ENCODE data around the gene TMCO6.
"Not testable (repeated sequence)": the region's sequence is repeated elsewhere in the genome, so short reads cannot be mapped to it uniquely, and the experiment has no call there.

The TMCO6 gene

DNA sequence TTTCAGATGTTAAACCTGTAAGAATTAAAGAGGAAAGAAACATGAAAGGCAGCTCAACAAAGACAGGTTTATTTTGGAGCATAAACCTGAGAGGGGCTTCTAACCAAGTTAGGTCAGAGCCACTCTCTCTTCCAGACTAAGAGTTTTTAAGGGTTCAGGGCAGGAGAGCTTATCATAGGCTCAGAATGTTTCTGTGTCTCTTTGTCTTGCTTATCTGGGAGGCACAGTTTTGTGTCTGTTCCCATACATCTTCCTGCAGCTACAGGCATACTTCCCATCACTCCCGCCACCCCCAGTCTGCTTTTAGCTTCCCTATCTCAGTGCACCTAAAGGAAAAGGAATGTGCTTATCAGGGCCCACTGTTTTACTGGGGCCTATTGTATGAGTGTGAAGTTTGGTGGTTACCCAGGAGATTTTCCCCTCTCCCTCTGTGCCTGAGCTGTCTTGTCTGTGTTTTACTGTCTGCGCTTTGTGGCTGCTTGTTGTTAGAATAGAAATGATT, 28.2 kb upstream of the TMCO6 start:
- H3K9me3 Mint-ChIP-seq: no peaks in the 10 kb centered on the region
- H3K4me3 Mint-ChIP-seq: no peak overlapping the region
- H3K4me1 Mint-ChIP-seq: no peaks in the 10 kb centered on the region
- no peak overlapping the region for H3K27ac Mint-ChIP-seq
- ATAC-seq (no peak), DNase-seq (ENCODE audit: low spot score in 2 of 2) (no peak)
- no peaks in the 10 kb centered on the region for H3K36me3 Mint-ChIP-seq

DNA sequence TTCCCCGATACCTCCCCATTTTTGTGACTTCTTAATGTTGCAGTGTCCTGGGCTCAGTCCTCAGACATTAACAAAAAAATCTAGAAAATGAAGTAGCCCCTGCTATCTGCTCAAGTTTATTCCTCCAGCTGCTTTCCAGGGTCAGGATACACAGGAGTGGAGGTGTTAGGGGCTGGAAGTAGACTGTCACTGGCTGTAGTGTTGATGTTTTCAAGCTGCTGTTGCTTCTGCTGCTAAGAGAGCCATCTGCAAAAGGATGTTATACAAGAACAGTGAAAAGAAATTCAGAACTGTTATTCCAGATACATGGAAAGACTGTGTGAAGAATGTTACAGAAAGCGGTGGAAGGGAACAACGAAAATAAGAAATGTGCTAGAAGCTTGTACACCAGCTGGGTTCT, 16.9 kb upstream of the TMCO6 start:
- no peaks in the 10 kb centered on the region for H3K9me3 Mint-ChIP-seq
- H3K36me3 Mint-ChIP-seq: no peaks in the 10 kb centered on the region
- no peak overlapping the region for H3K4me3 Mint-ChIP-seq
- H3K27ac Mint-ChIP-seq: no peak overlapping the region
- no peak for ATAC-seq
- no peak for DNase-seq (ENCODE audit: low spot score in 2 of 2)
- H3K4me1 Mint-ChIP-seq: no peaks in the 10 kb centered on the region

DNA sequence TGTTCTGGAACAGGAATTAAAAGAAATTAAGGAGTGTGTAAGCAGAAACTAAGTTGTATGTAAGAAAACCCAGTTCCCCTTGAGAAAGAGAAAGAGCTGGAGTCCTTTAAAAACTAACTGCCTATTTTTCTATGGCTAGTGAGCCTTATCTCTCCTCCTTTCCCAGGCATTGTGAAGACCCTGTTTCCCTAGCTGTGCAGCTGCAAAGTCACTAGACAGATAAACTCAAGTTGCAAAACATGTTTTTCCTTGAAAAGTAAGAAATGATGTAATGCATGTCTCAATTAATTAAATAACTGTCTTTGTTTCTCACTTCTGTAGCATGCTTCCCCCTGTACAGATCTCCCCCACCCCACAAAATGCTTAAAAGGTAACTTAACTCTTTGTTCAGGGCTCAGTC, 16.2 kb upstream of the TMCO6 start:
- not testable (repeated sequence) for DNase-seq (ENCODE audit: low spot score in 2 of 2); H3K4me1 Mint-ChIP-seq; H3K9me3 Mint-ChIP-seq; H3K4me3 Mint-ChIP-seq; H3K27ac Mint-ChIP-seq; ATAC-seq; H3K36me3 Mint-ChIP-seq

DNA sequence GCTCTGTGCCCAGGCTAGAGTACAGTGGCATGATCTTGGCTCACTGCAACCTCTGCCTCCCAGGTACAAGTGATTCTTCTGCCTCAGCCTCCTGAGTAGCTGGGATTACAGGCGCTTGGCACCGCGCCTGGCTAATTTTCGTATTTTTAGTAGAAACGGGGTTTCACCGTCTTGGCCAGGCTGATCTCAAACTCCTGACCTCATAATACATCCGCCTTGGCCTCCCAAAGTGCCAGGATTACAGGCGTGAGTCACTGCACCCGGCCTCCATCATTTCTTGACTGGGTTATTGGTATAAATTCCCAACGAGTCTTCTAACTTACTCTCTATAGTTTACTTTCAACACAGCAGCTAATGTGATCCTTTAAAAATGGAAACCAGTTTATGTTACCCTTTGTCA, 14.4 kb upstream of the TMCO6 start:
- H3K4me3 Mint-ChIP-seq; H3K9me3 Mint-ChIP-seq; H3K36me3 Mint-ChIP-seq; DNase-seq (ENCODE audit: low spot score in 2 of 2); H3K4me1 Mint-ChIP-seq; H3K27ac Mint-ChIP-seq; ATAC-seq: not testable (repeated sequence)

DNA sequence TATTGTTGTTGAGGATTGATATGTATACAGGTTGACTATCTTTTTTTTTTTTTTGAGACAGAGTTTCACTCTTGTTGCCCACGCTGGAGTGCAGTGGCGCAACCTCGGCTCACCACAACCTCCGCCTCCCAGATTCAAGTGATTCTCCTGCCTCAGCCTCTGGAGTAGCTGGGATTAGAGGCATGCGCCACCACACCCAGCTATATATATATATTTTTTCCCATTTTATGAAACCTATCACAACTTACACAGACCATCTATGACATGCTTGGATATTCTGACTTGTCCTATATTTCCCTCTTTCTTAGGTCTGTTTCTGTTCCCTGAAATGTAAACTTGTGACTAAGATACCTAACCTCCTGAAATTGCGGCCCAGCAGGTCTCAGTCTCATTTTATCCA, 11.3 kb upstream of the TMCO6 start:
- no peaks in the 10 kb centered on the region for H3K36me3 Mint-ChIP-seq
- no peak for DNase-seq (ENCODE audit: low spot score in 2 of 2)
- H3K4me3 Mint-ChIP-seq: no peak overlapping the region
- no peak for ATAC-seq
- H3K27ac Mint-ChIP-seq: no peak overlapping the region
- peaks cover 21% of the 10 kb centered on the region for H3K4me1 Mint-ChIP-seq
- no peaks in the 10 kb centered on the region for H3K9me3 Mint-ChIP-seq

DNA sequence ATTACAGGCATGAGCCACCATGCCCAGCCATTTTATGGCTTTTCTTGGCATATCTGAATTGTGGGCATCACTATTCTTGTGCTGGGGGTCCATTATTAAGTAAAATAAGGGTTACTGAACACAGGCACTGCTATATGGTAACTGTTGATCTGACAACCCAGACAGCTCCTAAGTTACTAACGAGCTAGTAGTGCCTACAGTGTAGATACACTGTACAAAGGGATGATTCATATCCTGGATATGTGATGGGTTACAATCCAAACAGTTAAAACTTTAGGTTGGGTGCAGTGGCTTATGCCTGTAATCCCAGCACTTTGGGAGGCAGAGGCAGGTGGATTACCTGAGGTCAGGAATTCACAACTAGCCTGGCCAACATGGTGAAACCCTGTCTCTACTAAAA, 10.5 kb upstream of the TMCO6 start:
- no peak overlapping the region for H3K4me3 Mint-ChIP-seq
- no peaks in the 10 kb centered on the region for H3K36me3 Mint-ChIP-seq
- no peak overlapping the region for H3K27ac Mint-ChIP-seq
- peaks cover 29% of the 10 kb centered on the region for H3K4me1 Mint-ChIP-seq
- DNase-seq (ENCODE audit: low spot score in 2 of 2): no peak
- ATAC-seq: no peak
- no peaks in the 10 kb centered on the region for H3K9me3 Mint-ChIP-seq

DNA sequence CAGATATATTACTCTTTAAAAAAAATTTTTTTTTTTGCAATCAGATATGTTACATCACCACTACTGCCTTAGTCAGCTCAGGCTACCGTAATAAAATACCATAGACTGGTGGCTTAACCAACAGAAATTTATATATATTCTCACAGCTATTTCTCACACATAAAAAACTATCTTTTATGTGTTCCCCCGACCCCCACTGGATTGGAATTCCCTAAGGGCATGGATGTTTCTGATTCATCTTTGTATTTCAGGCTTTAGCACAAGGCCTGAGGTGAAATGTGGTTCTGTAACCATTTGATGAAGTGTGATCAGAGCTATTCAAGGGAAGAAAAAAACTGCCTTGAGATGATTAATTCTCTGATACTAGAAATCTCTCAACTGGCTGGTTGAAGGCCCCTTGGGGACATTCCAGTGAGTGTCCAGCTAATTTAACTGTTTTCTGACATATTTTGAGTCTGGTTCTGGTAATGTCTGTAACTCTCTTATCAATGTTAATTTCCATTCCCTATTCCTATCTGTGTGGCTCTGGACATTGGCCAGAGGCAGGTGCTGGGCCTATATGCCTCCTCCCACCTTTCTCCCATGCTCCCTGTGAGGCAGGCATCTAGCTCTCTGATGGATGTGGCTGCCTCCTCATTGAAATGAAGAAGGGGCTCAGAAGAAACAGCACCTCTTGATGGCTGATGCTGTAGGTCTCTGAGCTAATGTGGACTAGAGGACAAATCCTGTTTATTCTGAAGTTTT, 8.8 kb upstream of the TMCO6 start:
- peak overlapping the region; percentile 78 for H3K4me3 Mint-ChIP-seq
- peaks cover 34% of the 10 kb centered on the region for H3K4me1 Mint-ChIP-seq
- H3K36me3 Mint-ChIP-seq: no peaks in the 10 kb centered on the region

DNA sequence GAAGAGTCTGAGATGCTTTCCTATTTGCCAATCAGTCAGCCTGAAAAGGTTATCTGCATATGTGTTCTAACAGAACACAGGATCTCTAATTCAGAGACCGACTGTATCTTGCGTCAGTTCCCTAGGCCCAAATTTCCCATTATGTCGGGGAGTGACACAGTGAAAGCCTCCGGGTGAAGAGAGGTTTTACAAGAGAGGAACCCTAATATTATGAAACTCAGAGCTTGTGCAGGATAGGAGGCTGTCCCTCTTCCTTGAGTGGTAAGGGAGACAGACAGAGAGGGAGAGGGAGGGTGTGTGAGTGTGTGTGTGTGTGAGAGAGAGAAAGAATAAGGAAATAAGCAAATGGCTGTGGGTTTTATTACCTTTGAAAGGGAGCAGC, 8.2 kb upstream of the TMCO6 start:
- no peaks in the 10 kb centered on the region for H3K9me3 Mint-ChIP-seq
- ATAC-seq: no peak
- H3K4me1 Mint-ChIP-seq: peaks cover 37% of the 10 kb centered on the region
- no peak for DNase-seq (ENCODE audit: low spot score in 2 of 2)
- no peak overlapping the region for H3K27ac Mint-ChIP-seq
- H3K4me3 Mint-ChIP-seq: peak overlapping the region; percentile 78
- no peaks in the 10 kb centered on the region for H3K36me3 Mint-ChIP-seq

More for the DNA sequence above, 8.8 kb upstream of the TMCO6 start:
- DNase-seq (ENCODE audit: low spot score in 2 of 2) (no peak), ATAC-seq (no peak)
- Mint-ChIP-seq H3K9me3 (no peaks in the 10 kb centered on the region), H3K27ac (no peak overlapping the region)

DNA sequence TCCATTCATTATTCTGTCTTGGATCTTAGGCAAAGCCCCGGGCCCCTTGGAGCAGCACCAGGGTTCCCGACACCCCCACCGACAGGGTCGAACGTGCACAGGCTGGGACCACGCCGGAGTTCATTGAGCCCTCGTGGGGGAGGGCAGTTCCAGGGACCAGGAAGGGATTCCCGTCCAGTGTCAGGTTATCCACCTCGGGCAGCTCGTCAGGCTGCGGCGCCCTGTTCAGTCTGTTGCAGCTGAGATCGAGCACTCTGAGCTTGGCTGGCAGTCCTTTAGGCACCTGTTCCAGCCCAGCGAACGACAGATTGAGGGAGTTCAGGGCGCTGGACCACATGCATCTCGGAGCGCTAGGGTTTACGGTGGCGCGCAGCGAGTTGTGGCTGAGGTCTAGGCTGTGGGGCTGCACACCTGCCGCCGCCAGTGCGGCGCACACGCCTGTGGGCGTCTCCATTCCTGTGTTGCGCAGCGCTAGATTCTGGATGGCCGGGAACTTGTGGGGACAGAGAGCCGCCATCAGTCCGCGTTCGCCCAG, 7.4 kb upstream of the TMCO6 start:
- H3K4me1 Mint-ChIP-seq: peaks cover 37% of the 10 kb centered on the region
- H3K27ac Mint-ChIP-seq: no peak overlapping the region
- ATAC-seq: peak; percentile 38

DNA sequence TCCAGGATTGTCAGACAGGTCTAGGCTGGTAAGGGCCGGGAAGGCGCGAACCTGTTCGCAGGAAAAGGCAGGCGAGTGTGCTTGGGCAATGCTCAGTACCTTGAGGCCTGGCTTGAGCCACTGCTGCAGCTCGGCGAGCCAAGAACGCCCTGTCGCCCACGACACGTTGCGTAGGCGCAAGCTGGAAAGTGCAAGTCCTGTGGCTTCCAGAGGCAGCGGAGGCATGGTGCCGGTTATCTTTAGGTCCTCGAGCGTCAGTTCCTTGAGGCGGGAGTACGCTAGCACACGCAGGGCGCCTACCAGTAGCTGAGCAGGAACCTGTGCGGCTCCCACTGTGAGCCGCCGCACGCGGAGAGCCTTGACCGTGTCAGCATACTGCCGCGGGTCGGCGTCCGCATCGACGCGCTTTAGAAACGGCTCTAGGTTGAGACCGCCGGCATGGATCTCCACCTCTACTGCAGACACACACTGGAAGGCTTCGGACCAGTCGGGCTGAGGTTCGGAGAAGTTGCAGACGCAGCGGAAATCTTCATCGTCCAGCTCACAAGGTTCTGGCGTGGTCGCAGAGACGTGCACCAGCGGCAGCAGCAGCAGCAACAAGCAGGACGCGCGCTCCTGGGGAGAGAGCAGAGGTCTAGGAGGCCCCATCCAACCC, 6.8 kb upstream of the TMCO6 start:
- Mint-ChIP-seq H3K27ac (peak overlapping the region; percentile 30), H3K4me3 (peak overlapping the region; percentile 78), H3K36me3 (no peaks in the 10 kb centered on the region), H3K9me3 (no peaks in the 10 kb centered on the region), H3K4me1 (peaks cover 37% of the 10 kb centered on the region)
- ATAC-seq: peak; percentile 74
- DNase-seq (ENCODE audit: low spot score in 2 of 2): peak; percentile 25 to 73

More for the DNA sequence above, 7.4 kb upstream of the TMCO6 start:
- DNase-seq (ENCODE audit: low spot score in 2 of 2): no peak
- peak overlapping the region; percentile 78 for H3K4me3 Mint-ChIP-seq
- H3K36me3 Mint-ChIP-seq: no peaks in the 10 kb centered on the region
- H3K9me3 Mint-ChIP-seq: no peaks in the 10 kb centered on the region

DNA sequence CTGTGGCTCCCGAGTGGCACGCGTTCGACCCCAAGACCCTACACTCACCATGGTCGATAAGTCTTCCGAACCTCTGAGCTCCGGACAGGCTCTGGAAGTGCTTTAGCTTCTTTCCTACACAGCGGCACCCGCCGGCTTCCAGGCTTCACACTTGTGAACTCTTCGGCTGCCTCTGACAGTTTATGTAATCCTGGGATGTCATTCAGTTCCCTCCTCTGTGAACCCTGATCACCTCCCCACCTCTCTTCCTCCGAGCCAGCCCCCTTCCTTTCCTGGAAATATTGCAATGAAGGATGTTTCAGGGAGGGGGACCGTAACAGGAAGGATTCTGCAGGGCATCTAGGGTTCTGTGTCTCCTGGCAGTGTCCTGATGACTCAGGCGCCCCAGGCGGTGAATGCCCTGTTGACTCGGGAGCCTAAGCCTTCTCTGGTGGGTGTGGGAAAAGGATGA, 6.2 kb upstream of the TMCO6 start, which contains the start of gene CD14:
Gene CD14 (minus strand): TSS at position 155 of the 451 bp plus-strand sequence. CDS start 104 bp downstream, at position 51.
- peak in 1 of 2 donors; percentile 21 for DNase-seq (ENCODE audit: low spot score in 2 of 2)
- no peaks in the 10 kb centered on the region for H3K9me3 Mint-ChIP-seq
- H3K4me1 Mint-ChIP-seq: peaks cover 41% of the 10 kb centered on the region
- peak within 1 kb of the TSS; percentile 30 for H3K27ac Mint-ChIP-seq
- no peak for ATAC-seq
- peak within 1 kb of the TSS; percentile 78 for H3K4me3 Mint-ChIP-seq
- no peaks in the 10 kb centered on the region for H3K36me3 Mint-ChIP-seq

DNA sequence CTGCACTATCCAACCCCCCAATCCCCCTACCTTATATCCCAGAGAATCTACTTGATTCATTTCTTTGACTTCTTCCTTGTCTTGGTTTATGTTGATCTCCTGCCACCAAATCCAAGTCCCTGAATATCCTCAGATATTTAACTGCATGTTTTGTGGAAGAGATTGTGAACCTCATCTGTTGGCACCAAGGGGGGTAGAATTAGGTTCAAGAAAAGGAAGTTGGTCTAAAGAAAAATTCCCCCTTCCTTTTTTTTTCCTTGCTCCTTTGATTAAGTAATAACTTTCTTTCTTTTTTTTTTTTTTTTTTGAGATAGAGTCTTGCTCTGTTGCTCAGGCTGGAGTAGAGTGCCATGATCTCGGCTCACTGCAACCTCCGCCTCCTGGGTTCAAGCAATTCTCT, 5.8 kb upstream of the TMCO6 start:
- Mint-ChIP-seq H3K27ac (peak overlapping the region; percentile 30), H3K4me1 (peaks cover 46% of the 10 kb centered on the region), H3K36me3 (no peaks in the 10 kb centered on the region), H3K9me3 (no peaks in the 10 kb centered on the region), H3K4me3 (peak overlapping the region; percentile 78)
- DNase-seq (ENCODE audit: low spot score in 2 of 2): no peak
- no peak for ATAC-seq

DNA sequence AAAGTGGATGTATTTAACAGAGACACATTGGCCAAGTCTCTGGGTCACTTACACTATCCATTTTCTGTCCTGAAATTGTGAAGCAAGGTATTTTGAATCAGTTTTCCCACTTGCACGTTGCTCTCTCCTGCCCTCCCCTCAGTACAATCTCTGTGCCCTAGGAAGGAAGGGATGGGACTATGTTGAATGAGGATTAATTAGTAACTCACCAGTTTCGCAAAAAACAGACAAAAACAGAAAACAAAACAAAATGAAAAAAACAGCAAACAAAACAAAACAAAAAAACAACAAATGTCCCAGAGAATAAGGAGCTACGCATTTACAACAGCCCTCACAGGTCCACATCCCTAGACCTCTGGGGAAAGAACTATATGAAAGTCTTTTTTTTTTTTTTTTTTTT, 5.1 kb upstream of the TMCO6 start:
- DNase-seq (ENCODE audit: low spot score in 2 of 2) (no peak), ATAC-seq (no peak)
- Mint-ChIP-seq H3K36me3 (no peaks in the 10 kb centered on the region), H3K4me3 (peak overlapping the region; percentile 78), H3K4me1 (peaks cover 51% of the 10 kb centered on the region), H3K9me3 (no peaks in the 10 kb centered on the region), H3K27ac (no peak overlapping the region)

DNA sequence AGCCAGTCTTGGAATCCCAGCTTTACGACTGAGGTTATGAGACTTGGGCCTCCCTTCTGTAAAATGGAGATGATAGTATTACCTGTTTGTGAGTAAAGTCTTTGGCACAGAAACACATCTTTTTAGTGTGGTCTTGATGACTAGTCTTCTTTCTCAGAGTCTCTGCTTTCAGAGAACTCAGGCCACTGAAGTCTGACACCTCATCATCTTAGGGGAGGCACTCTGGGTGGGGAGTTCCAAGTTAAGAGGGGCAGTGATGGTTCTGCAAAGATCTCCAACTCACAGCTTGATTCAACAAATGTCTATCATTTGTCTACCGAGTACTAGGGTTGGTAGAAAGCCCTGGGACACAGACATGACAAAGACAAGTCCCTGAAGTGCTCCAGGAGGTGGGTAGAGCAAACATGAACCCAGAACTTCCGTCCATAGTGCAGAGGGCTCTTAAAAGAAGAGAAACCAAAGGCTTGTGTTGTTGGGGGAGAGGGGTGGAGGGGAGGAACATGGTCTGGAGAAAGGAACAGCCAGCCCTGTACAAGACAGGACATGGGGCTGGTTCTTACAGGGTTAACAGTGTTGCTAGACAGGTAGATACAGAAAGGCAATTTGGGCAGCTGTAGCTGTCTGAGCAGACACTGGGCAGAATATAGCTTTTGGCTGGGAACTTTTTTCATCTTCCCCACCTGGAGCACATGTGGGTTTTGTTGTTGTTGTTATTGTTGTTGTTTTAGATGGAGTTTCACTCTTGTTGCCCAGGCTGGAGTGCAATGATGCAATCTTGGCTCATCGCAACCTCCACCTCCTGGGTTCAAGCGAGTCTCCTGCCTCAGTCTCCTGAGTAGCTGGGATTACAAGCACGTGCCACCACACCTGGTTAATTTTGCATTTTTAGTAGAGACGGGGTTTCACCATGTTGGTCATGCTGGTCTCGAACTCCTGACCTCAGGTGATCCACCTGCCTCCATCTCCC, 3.7 kb upstream of the TMCO6 start:
- Mint-ChIP-seq H3K4me1 (peaks cover 59% of the 10 kb centered on the region), H3K36me3 (no peaks in the 10 kb centered on the region), H3K27ac (peak overlapping the region; percentile 56), H3K9me3 (no peaks in the 10 kb centered on the region), H3K4me3 (peak overlapping the region; percentile 27)
- DNase-seq (ENCODE audit: low spot score in 2 of 2) (peak in 1 of 2 donors; percentile 62), ATAC-seq (peak; percentile 61)
